ENCODE measurements around the gene SMIM26. TPM values are rescaled to one million over a fixed set of nuclear protein-coding genes. Genes with fewer than 3 reads are reported as not detected.

SMIM26 gene
- total RNA-seq, 1 donor from 2014 or later: 65.3 TPM

- Mint-ChIP-seq H3K9me3 (peaks cover 9% of the 10 kb centered on the region), H3K36me3 (peaks cover 19% of the 10 kb centered on the region), H3K4me3 (no peak overlapping the region), H3K27ac (no peak overlapping the region), H3K27me3 (ENCODE audit: low read depth) (no peaks in the 10 kb centered on the region), H3K4me1 (no peaks in the 10 kb centered on the region)
- DNase-seq (ENCODE audit: low spot score in 2 of 2, unreplicated experiment in 2 of 2): no peak
- TF ChIP-seq CTCF (IDR thresholded peaks at IDR 0.05; ENCODE audit: unreplicated experiment): no peak
Observed at GRCh38 chr20:18596270-18596669, 29.0 kb downstream of the SMIM26 start.

- H3K27ac Mint-ChIP-seq: no peak overlapping the region
- H3K9me3 Mint-ChIP-seq: no peaks in the 10 kb centered on the region
Observed at GRCh38 chr20:18609741-18610140, 42.5 kb downstream of the SMIM26 start.

GRCh38 chr20:18611492-18611891, 44.3 kb downstream of the SMIM26 start:
- H3K36me3 Mint-ChIP-seq: peaks cover 6% of the 10 kb centered on the region
- TF ChIP-seq CTCF (IDR thresholded peaks at IDR 0.05; ENCODE audit: unreplicated experiment): no peak
- no peak for DNase-seq (ENCODE audit: low spot score in 2 of 2, unreplicated experiment in 2 of 2)
- H3K27me3 Mint-ChIP-seq (ENCODE audit: low read depth): no peaks in the 10 kb centered on the region
- no peak overlapping the region for H3K4me3 Mint-ChIP-seq
- no peaks in the 10 kb centered on the region for H3K4me1 Mint-ChIP-seq
- no peaks in the 10 kb centered on the region for H3K9me3 Mint-ChIP-seq
- no peak overlapping the region for H3K27ac Mint-ChIP-seq

More at GRCh38 chr20:18609741-18610140, 42.5 kb downstream of the SMIM26 start:
- no peak for TF ChIP-seq CTCF (IDR thresholded peaks at IDR 0.05; ENCODE audit: unreplicated experiment)
- no peak for DNase-seq (ENCODE audit: low spot score in 2 of 2, unreplicated experiment in 2 of 2)
- Mint-ChIP-seq H3K36me3 (peaks cover 3% of the 10 kb centered on the region), H3K4me3 (no peak overlapping the region), H3K4me1 (no peaks in the 10 kb centered on the region), H3K27me3 (ENCODE audit: low read depth) (no peaks in the 10 kb centered on the region)

- Mint-ChIP-seq H3K9me3 (peaks cover 8% of the 10 kb centered on the region), H3K4me3 (no peak overlapping the region), H3K4me1 (no peaks in the 10 kb centered on the region), H3K36me3 (peaks cover 16% of the 10 kb centered on the region), H3K27me3 (ENCODE audit: low read depth) (no peaks in the 10 kb centered on the region), H3K27ac (no peak overlapping the region)
- DNase-seq (ENCODE audit: low spot score in 2 of 2, unreplicated experiment in 2 of 2): no peak
- TF ChIP-seq CTCF (IDR thresholded peaks at IDR 0.05; ENCODE audit: unreplicated experiment): no peak
Observed at GRCh38 chr20:18613553-18613952, 46.3 kb downstream of the SMIM26 start.

- Mint-ChIP-seq H3K4me1 (no peaks in the 10 kb centered on the region), H3K36me3 (peaks cover 16% of the 10 kb centered on the region)
- TF ChIP-seq CTCF (IDR thresholded peaks at IDR 0.05; ENCODE audit: unreplicated experiment): no peak
Observed at GRCh38 chr20:18614244-18614643, 47.0 kb downstream of the SMIM26 start.

More at GRCh38 chr20:18614244-18614643, 47.0 kb downstream of the SMIM26 start:
- no peak overlapping the region for H3K4me3 Mint-ChIP-seq
- DNase-seq (ENCODE audit: low spot score in 2 of 2, unreplicated experiment in 2 of 2): no peak
- no peak overlapping the region for H3K27ac Mint-ChIP-seq
- H3K27me3 Mint-ChIP-seq (ENCODE audit: low read depth): no peaks in the 10 kb centered on the region
- H3K9me3 Mint-ChIP-seq: peaks cover 8% of the 10 kb centered on the region

Data from mesothelial cell of epicardium (in vitro differentiated cells).